H9 (cell line): ENCODE measurements around the gene REXO4. TPM values are rescaled to one million over a fixed set of nuclear protein-coding genes. Genes with fewer than 3 reads are reported as not detected.

Experiments used
- DNase-seq: peaks from one replicate; pipeline ENCODE4 v3.0.0-alpha.2; 2017
- H2AFZ ChIP-seq: one replicate; pipeline ENCODE4 v1.6.1; 2013; ENCODE audit warnings: mild to moderate bottlenecking, low read length, control low read depth, moderate library complexity
- H2AK5ac ChIP-seq: 2 replicates; pipeline ENCODE4 v1.6.1; 2013; ENCODE audit warnings: low read length, control low read depth, mixed read lengths; ENCODE audit not compliant: insufficient read length
- H2BK120ac ChIP-seq: one replicate; pipeline ENCODE4 v1.6.1; 2013; ENCODE audit warnings: low read depth, mild to moderate bottlenecking, low read length, control low read depth, inconsistent platforms; ENCODE audit not compliant: poor library complexity, severe bottlenecking
- H2BK12ac ChIP-seq: 2 replicates; pipeline ENCODE4 v1.6.1; 2013; ENCODE audit warnings: low read length, control low read depth, mixed read lengths, low read depth; ENCODE audit not compliant: insufficient read length
- H2BK15ac ChIP-seq: 2 replicates; pipeline ENCODE4 v1.6.1; 2013; ENCODE audit warnings: low read depth, low read length, control low read depth
- H2BK20ac ChIP-seq: one replicate; pipeline ENCODE4 v1.6.1; 2013; ENCODE audit warnings: low read depth, mild to moderate bottlenecking, low read length, control low read depth, inconsistent platforms; ENCODE audit not compliant: poor library complexity, severe bottlenecking
- H2BK5ac ChIP-seq: 2 replicates; pipeline ENCODE4 v1.6.1; 2013; ENCODE audit warnings: low read length, control low read depth, mixed read lengths; ENCODE audit not compliant: insufficient read length
- H3K14ac ChIP-seq: 2 replicates; pipeline ENCODE4 v1.6.1; 2013; ENCODE audit warnings: low read length, control low read depth; ENCODE audit not compliant: insufficient read depth
- H3K18ac ChIP-seq: 2 replicates; pipeline ENCODE4 v1.6.1; 2013; ENCODE audit warnings: low read depth, mild to moderate bottlenecking, mixed read lengths, low read length, control low read depth; ENCODE audit not compliant: insufficient read length
- H3K23ac ChIP-seq: 2 replicates; pipeline ENCODE4 v1.6.1; 2013; ENCODE audit warnings: low read length, control low read depth, mixed read lengths, low read depth; ENCODE audit not compliant: insufficient read length
- H3K23me2 ChIP-seq: 2 replicates; pipeline ENCODE4 v1.6.1; 2013; ENCODE audit warnings: low read depth, mild to moderate bottlenecking, mixed read lengths, low read length, control low read depth; ENCODE audit not compliant: insufficient read length, poor library complexity, severe bottlenecking
- H3K27ac ChIP-seq: 2 replicates; pipeline ENCODE4 v1.5.1; 2013; ENCODE audit warnings: low read length, control low read depth, mixed read lengths, low read depth; ENCODE audit not compliant: insufficient read length
- H3K27me3 ChIP-seq: 2 replicates; pipeline ENCODE4 v1.6.1; 2013; ENCODE audit warnings: low read length, control low read depth, inconsistent platforms; ENCODE audit not compliant: insufficient read depth
- H3K4ac ChIP-seq: 2 replicates; pipeline ENCODE4 v1.6.1; 2013; ENCODE audit warnings: low read depth, mild to moderate bottlenecking, control low read depth, inconsistent platforms, low read length, moderate library complexity
- H3K4me1 ChIP-seq: 2 replicates; pipeline ENCODE4 v1.6.1; 2013; ENCODE audit warnings: low read length, control low read depth, inconsistent platforms; ENCODE audit not compliant: insufficient read depth
- H3K4me2 ChIP-seq: 2 replicates; pipeline ENCODE4 v1.6.1; 2013; ENCODE audit warnings: low read length, control low read depth, mixed read lengths; ENCODE audit not compliant: insufficient read length, insufficient read depth
- H3K56ac ChIP-seq: 2 replicates; pipeline ENCODE4 v1.6.1; 2013; ENCODE audit warnings: low read depth, mild to moderate bottlenecking, mixed read lengths, low read length, control low read depth; ENCODE audit not compliant: insufficient read length
- H3K79me1 ChIP-seq: 2 replicates; pipeline ENCODE4 v1.6.1; 2013; ENCODE audit warnings: low read depth, mild to moderate bottlenecking, moderate library complexity, low read length, control low read depth, inconsistent platforms; ENCODE audit not compliant: insufficient read depth, poor library complexity, severe bottlenecking
- H3K79me2 ChIP-seq: 2 replicates; pipeline ENCODE4 v1.6.1; 2013; ENCODE audit warnings: low read length, control low read depth, inconsistent platforms; ENCODE audit not compliant: insufficient read depth
- H3K9ac ChIP-seq: 2 replicates; pipeline ENCODE4 v1.6.1; 2013; ENCODE audit warnings: low read length, control low read depth, mixed read lengths; ENCODE audit not compliant: insufficient read length; ENCODE audit errors: extremely low read depth
- H3K9me3 ChIP-seq: one replicate; pipeline ENCODE4 v1.6.1; 2013; ENCODE audit warnings: low read depth, low read length, inconsistent platforms; ENCODE audit not compliant: control insufficient read depth
- H3T11ph ChIP-seq: one replicate; pipeline ENCODE4 v1.6.1; 2013; ENCODE audit warnings: mild to moderate bottlenecking, low read length, control low read depth, inconsistent platforms
- H4K20me1 ChIP-seq: one replicate; pipeline ENCODE4 v1.6.1; 2013; ENCODE audit not compliant: control insufficient read depth, insufficient read length, insufficient read depth
- H4K5ac ChIP-seq: 2 replicates; pipeline ENCODE4 v1.6.1; 2013; ENCODE audit warnings: low read depth, mild to moderate bottlenecking, mixed read lengths, low read length, control low read depth; ENCODE audit not compliant: insufficient read length
- H4K8ac ChIP-seq: replicated peaks from 2 replicates; pipeline ENCODE4 v1.6.1; 2013; ENCODE audit warnings: low read length, control low read depth, mixed read lengths, low read depth; ENCODE audit not compliant: insufficient read length
- H4K91ac ChIP-seq: 2 replicates; pipeline ENCODE4 v1.6.1; 2013; ENCODE audit warnings: low read depth, mild to moderate bottlenecking, moderate library complexity, mixed read lengths, low read length, control low read depth; ENCODE audit not compliant: insufficient read length
- H3K27ac Mint-ChIP-seq, 3 experiments: 2 replicates in 2 of 3; 3 replicates in 1 of 3; pipeline ENCODE4 v1.8.0; 2020 to 2021; ENCODE audit warnings: mixed read lengths in 3 of 3, mild to moderate bottlenecking in 1 of 3, moderate library complexity in 1 of 3
- H3K27me3 Mint-ChIP-seq: 2 replicates; pipeline ENCODE4 v1.8.0; 2021; ENCODE audit warnings: low read depth, mild to moderate bottlenecking, moderate library complexity, mixed read lengths
- H3K36me3 Mint-ChIP-seq, 3 experiments: 2 replicates in 2 of 3; 3 replicates in 1 of 3; pipeline ENCODE4 v1.8.0; 2020 to 2021; ENCODE audit warnings: low read depth in 3 of 3, mixed read lengths in 3 of 3; ENCODE audit not compliant: insufficient read depth in 1 of 3
- H3K4me1 Mint-ChIP-seq, 2 experiments: 2 replicates each; pipeline ENCODE4 v1.8.0; 2020; ENCODE audit warnings: mixed read lengths in 2 of 2
- H3K4me3 Mint-ChIP-seq, 2 experiments: 2 replicates in 1 of 2; 3 replicates in 1 of 2; pipeline ENCODE4 v1.8.0; 2020 to 2021; ENCODE audit warnings: mild to moderate bottlenecking in 2 of 2, mixed read lengths in 2 of 2, moderate library complexity in 1 of 2
- H3K9me3 Mint-ChIP-seq, 2 experiments: 2 replicates in 1 of 2; 3 replicates in 1 of 2; pipeline ENCODE4 v1.8.0; 2020; ENCODE audit warnings: mild to moderate bottlenecking in 2 of 2, mixed read lengths in 2 of 2, moderate library complexity in 1 of 2
- WGBS: extraction: QIAGEN DNeasy Blood & Tissue Kit; methylation state at CpG from one replicate; pipeline ENCODE4 v1.1.7; 2013; ENCODE audit warnings: missing lambda C conversion rate, low lambda C conversion rate, mixed read lengths; ENCODE audit not compliant: insufficient read length; ENCODE audit errors: extremely low coverage; 5-methylcytosine and 5-hydroxymethylcytosine counted together
- total RNA-seq: library from RNA; stranded (reverse); gene quantifications from 2 replicates; pipeline ENCODE4 v1.2.1, GENCODE V29; 2021
- TF ChIP-seq, protein P1 (sequence below): fragments of 200-600 bp; sonication (generic); conservative IDR thresholded peaks from 3 replicates; pipeline ENCODE4 v1.8.0; 2021; ENCODE audit warnings: antibody characterized with exemption, mild to moderate bottlenecking

Gene REXO4
- total RNA-seq, 1 experiment from 2014 or later: 35.2 TPM

- Mint-ChIP-seq H3K27me3 (no peaks in the 10 kb centered on the region; the same call in 1 of the 2 replicates), H3K36me3 (peaks cover 20 to 28% (median 21%) of the 10 kb centered on the region in 3 experiments; a peak in 6 of 7 replicates), H3K9me3 (peaks cover 2 to 3% of the 10 kb centered on the region in 2 experiments; a peak in 3 of 5 replicates), H3K27ac (peak overlapping the region in 1 of 3 experiments; percentile 62; a peak in 1 of 7 replicates), H3K4me1 (peaks cover 27 to 41% of the 10 kb centered on the region in 2 experiments), H3K4me3 (peak overlapping the region; percentile 94 to 95)
- no peak overlapping the region for H4K91ac ChIP-seq
- no peak overlapping the region for H3K23ac ChIP-seq
- H4K5ac ChIP-seq: no peak overlapping the region
- no peak overlapping the region for H3K14ac ChIP-seq
- no peak overlapping the region for H2AK5ac ChIP-seq
- no CpG with 5 or more reads among the region's 13 CpGs for WGBS
- H3K79me1 ChIP-seq: peaks cover 6% of the 10 kb centered on the region
- no peak overlapping the region for H3K9ac ChIP-seq
- no peak overlapping the region for H2AFZ ChIP-seq
- no peak overlapping the region for H2BK15ac ChIP-seq
- no peak overlapping the region for H3K27ac ChIP-seq
- peaks cover 5% of the 10 kb centered on the region; the same call in 1 of the 2 replicates for H3K4me1 ChIP-seq
- no peaks in the 10 kb centered on the region for H3K9me3 ChIP-seq
- H2BK12ac ChIP-seq: no peak overlapping the region
- no peak overlapping the region for H3K4ac ChIP-seq
- no peaks in the 10 kb centered on the region for H3K27me3 ChIP-seq
- no peak overlapping the region for H2BK5ac ChIP-seq
- peaks cover 4% of the 10 kb centered on the region; the same call in 1 of the 2 replicates for H3K79me2 ChIP-seq
- H2BK120ac ChIP-seq: no peak overlapping the region
- H3K56ac ChIP-seq: no peak overlapping the region
- no peak overlapping the region for H3T11ph ChIP-seq
- H3K18ac ChIP-seq: no peak overlapping the region
- no peaks in the 10 kb centered on the region for H4K20me1 ChIP-seq
- TF ChIP-seq, protein P1, sequence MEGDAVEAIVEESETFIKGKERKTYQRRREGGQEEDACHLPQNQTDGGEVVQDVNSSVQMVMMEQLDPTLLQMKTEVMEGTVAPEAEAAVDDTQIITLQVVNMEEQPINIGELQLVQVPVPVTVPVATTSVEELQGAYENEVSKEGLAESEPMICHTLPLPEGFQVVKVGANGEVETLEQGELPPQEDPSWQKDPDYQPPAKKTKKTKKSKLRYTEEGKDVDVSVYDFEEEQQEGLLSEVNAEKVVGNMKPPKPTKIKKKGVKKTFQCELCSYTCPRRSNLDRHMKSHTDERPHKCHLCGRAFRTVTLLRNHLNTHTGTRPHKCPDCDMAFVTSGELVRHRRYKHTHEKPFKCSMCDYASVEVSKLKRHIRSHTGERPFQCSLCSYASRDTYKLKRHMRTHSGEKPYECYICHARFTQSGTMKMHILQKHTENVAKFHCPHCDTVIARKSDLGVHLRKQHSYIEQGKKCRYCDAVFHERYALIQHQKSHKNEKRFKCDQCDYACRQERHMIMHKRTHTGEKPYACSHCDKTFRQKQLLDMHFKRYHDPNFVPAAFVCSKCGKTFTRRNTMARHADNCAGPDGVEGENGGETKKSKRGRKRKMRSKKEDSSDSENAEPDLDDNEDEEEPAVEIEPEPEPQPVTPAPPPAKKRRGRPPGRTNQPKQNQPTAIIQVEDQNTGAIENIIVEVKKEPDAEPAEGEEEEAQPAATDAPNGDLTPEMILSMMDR: no peak
- H3K4me2 ChIP-seq: peak overlapping the region; percentile 13
- H4K8ac ChIP-seq: no peak overlapping the region
- H3K23me2 ChIP-seq: peaks cover 7% of the 10 kb centered on the region
- H2BK20ac ChIP-seq: no peak overlapping the region
- no peak for DNase-seq
These were observed 1.2 kb upstream of the REXO4 start for GRCh38 chr9:133419005-133419404.
